Measurements from ENCODE around the gene CDCA5.

CDCA5 gene

DNA sequence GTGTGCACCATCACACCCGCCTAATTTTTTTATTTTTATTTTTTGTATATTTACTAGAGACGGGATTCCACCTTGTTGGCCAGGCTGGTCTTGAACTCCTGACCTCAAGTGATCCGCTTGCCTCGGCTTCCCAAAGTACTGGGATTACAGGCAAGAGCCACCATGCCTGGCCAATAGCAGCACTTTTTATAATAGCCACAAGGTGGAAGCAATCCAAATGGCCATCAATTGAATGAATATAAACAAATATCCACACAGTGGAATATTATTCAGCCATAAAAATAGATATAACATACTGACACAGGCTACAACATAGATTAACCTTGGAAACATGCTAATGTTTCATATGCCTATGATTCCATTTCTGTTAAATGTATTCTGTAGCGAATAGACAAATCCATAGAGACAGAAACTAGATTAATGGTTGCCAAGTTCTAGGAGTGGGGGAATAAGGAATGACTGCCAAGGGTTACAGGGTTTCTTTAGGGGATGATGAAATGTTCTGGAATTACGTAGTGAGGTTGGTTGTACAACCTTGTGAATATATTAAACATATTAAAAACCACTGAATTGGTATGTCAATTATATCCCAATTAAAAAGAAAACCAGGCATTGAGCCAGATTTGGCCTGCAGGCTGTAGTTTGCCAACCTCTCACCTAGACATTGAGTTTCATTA lies 17.0 kb upstream of the CDCA5 start:
- TF ChIP-seq YY1 (IDR thresholded peaks at IDR 0.05; ENCODE audit: insufficient read depth, insufficient read length) (no peak), SUZ12 (IDR thresholded peaks at IDR 0.05; ENCODE audit: extremely low read depth, insufficient read depth, insufficient read length) (no peak), ZNF274 (IDR thresholded peaks at IDR 0.05; ENCODE audit: low read depth, low read length) (no peak)
- Histone ChIP-seq H3K4me3 (ENCODE audit: insufficient read length, low read depth) (no peak overlapping the region), H3K9me3 (ENCODE audit: insufficient read depth, low read length) (no peaks in the 10 kb centered on the region), H3K4me1 (ENCODE audit: insufficient read depth, insufficient read length) (no peaks in the 10 kb centered on the region), H3K9ac (ENCODE audit: insufficient read length, low read depth) (no peak overlapping the region), H3K36me3 (ENCODE audit: insufficient read depth, insufficient read length, low read length) (peaks cover 45% of the 10 kb centered on the region), H3K27me3 (ENCODE audit: insufficient read depth, insufficient read length) (no peaks in the 10 kb centered on the region)
- no peak for DNase-seq (ENCODE audit: low read depth, low spot score)

DNA sequence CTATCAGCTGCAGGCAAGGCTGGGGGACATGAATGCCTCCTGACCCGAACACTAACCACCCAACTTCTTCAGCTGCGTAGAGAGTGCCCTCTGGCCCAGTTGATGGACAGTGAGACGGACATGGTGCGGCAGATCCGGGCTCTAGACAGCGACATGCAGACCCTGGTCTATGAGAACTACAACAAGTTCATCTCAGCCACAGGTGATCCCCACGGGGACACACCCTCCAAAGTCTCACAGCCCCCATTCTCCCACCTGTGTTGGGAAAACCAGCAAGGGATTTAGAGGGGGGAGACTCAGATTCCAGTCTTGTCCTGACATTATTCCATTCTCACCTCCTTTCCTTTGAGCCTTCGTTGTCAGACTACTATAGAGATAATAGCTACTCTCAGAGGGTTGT lies 13.1 kb upstream of the CDCA5 start:
- TF ChIP-seq YY1 (IDR thresholded peaks at IDR 0.05; ENCODE audit: insufficient read depth, insufficient read length) (no peak), SUZ12 (IDR thresholded peaks at IDR 0.05; ENCODE audit: extremely low read depth, insufficient read depth, insufficient read length) (no peak)
- H3K9me3 ChIP-seq (ENCODE audit: insufficient read depth, low read length): no peaks in the 10 kb centered on the region
- peak overlapping the region; percentile 71 for H3K9ac ChIP-seq (ENCODE audit: insufficient read length, low read depth)
- H3K36me3 ChIP-seq (ENCODE audit: insufficient read depth, insufficient read length, low read length): peaks cover 32% of the 10 kb centered on the region
- H3K4me3 ChIP-seq (ENCODE audit: insufficient read length, low read depth): peak overlapping the region; percentile 56
- no peaks in the 10 kb centered on the region for H3K27me3 ChIP-seq (ENCODE audit: insufficient read depth, insufficient read length)
- no peaks in the 10 kb centered on the region for H3K4me1 ChIP-seq (ENCODE audit: insufficient read depth, insufficient read length)
- no peak for DNase-seq (ENCODE audit: low read depth, low spot score)

DNA sequence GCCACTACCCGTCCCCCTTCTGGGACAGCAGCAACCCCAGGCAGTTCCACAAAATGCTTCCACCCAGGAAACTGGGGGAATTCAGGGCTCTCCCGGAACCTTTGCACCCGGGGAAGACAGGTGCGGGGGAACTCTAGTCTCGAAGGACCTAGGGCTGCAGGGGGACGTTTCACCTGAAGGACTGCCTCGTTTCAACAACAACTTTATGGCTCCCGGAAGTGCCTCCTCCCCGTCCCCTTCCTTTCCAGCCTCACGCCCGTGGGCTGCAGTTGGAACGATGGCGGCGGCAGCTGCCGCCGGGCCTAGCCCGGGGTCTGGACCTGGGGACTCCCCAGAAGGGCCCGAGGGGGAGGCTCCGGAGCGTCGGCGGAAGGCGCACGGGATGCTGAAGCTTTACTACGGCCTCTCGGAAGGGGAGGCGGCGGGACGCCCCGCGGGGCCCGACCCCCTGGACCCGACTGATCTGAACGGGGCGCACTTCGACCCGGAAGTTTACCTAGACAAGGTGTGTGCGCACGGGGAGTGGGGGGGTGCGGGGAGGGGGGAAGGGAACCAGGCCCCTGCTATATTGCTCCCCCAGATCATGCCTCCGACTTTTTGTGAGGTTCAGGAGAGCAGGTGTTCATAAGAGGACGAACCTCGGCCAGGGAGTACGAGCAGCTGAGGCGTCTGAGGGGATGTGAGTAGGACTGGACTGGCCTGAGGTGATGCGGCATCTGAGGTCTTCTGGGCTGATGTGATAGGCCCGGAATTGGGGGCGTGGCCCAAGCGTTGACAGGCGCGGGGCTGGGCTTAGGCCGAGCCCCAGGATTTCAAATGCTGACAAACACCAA lies 12.3 kb upstream of the CDCA5 start, which contains the start of gene VPS51:
VPS51 (plus strand) TSS at position 241 of the 833 bp plus-strand sequence; CDS start at position 278, 37 bp downstream.
- peak; percentile 87 for DNase-seq (ENCODE audit: low read depth, low spot score)
- TF ChIP-seq ZNF274 (IDR thresholded peaks at IDR 0.05; ENCODE audit: low read depth, low read length) (no peak), SUZ12 (IDR thresholded peaks at IDR 0.05; ENCODE audit: extremely low read depth, insufficient read depth, insufficient read length) (no peak), YY1 (IDR thresholded peaks at IDR 0.05; ENCODE audit: insufficient read depth, insufficient read length) (peak; percentile 74)
- Histone ChIP-seq H3K27me3 (ENCODE audit: insufficient read depth, insufficient read length) (no peaks in the 10 kb centered on the region), H3K36me3 (ENCODE audit: insufficient read depth, insufficient read length, low read length) (peaks cover 26% of the 10 kb centered on the region), H3K4me3 (ENCODE audit: insufficient read length, low read depth) (peak within 1 kb of the TSS; percentile 56), H3K9ac (ENCODE audit: insufficient read length, low read depth) (peak within 1 kb of the TSS; percentile 86), H3K4me1 (ENCODE audit: insufficient read depth, insufficient read length) (no peaks in the 10 kb centered on the region), H3K9me3 (ENCODE audit: insufficient read depth, low read length) (no peaks in the 10 kb centered on the region)

DNA sequence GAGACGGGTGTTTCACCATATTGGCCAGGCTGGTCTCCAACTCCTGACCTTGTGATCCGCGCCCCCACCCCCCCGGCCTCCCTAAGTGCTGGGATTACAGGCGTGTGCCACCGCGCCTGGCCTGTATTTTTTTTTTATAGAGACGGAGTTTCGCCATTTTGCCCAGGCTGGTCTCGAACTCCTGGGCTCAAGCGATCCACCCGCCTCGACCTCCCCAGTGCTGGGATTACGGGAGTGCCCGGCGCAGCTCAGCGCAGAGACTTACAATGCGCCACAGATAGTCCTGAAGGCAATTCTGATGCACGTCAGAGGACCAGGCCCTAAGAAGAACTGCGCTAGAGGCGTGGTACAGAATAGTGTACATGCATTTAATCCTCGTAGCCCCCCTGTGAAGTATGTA lies 11.6 kb upstream of the CDCA5 start:
- peaks cover 29% of the 10 kb centered on the region for H3K36me3 ChIP-seq (ENCODE audit: insufficient read depth, insufficient read length, low read length)
- H3K9ac ChIP-seq (ENCODE audit: insufficient read length, low read depth): peak overlapping the region; percentile 86
- peak overlapping the region; percentile 56 for H3K4me3 ChIP-seq (ENCODE audit: insufficient read length, low read depth)

DNA sequence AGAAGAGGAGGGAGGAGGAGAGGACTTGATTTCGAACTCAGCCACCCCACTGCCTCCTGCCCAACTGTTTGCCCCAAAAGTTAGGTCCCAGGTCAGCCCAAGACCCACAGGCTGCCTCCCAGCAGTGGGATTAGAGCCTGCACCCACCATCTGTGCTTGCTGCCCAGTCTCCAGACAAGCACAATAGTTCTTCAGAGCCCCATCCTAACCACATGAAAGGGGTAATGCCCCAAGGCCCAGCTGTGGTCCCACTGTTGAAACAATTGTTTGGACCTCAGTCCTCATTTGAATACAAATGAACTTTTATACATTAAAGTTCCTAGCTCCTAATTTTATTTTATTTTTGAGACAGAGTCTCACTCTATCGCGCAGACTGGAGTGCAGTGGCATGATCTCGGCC lies 6.8 kb upstream of the CDCA5 start:
- no peak overlapping the region for H3K9ac ChIP-seq (ENCODE audit: insufficient read length, low read depth)
- no peak for DNase-seq (ENCODE audit: low read depth, low spot score)
- TF ChIP-seq ZNF274 (IDR thresholded peaks at IDR 0.05; ENCODE audit: low read depth, low read length) (no peak), YY1 (IDR thresholded peaks at IDR 0.05; ENCODE audit: insufficient read depth, insufficient read length) (no peak), SUZ12 (IDR thresholded peaks at IDR 0.05; ENCODE audit: extremely low read depth, insufficient read depth, insufficient read length) (no peak)

More for the DNA sequence above, 11.6 kb upstream of the CDCA5 start:
- no peaks in the 10 kb centered on the region for H3K4me1 ChIP-seq (ENCODE audit: insufficient read depth, insufficient read length)
- TF ChIP-seq ZNF274 (IDR thresholded peaks at IDR 0.05; ENCODE audit: low read depth, low read length) (no peak), YY1 (IDR thresholded peaks at IDR 0.05; ENCODE audit: insufficient read depth, insufficient read length) (no peak), SUZ12 (IDR thresholded peaks at IDR 0.05; ENCODE audit: extremely low read depth, insufficient read depth, insufficient read length) (no peak)
- no peaks in the 10 kb centered on the region for H3K9me3 ChIP-seq (ENCODE audit: insufficient read depth, low read length)
- DNase-seq (ENCODE audit: low read depth, low spot score): no peak
- no peaks in the 10 kb centered on the region for H3K27me3 ChIP-seq (ENCODE audit: insufficient read depth, insufficient read length)

DNA sequence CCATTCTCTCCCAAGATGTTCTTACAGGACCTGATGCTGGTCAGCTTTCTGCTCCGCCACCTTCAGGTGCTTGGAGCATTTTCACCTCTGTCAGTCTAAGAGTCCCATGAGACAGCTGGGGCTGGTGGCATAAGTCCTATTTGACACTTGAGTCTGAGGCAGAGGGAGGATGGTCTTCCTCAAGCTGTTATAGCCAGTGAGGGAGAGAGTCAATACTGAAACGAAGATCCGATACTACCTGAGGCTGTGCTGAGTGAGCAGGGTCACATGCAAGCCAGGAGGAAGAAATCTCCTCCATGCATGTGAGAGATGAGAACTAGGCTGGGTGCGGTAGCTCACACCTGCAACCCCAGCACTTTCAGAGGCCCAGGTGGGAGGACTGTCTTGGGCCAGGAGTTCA lies 5.8 kb upstream of the CDCA5 start:
- no peak for DNase-seq (ENCODE audit: low read depth, low spot score)
- Histone ChIP-seq H3K36me3 (ENCODE audit: insufficient read depth, insufficient read length, low read length) (peaks cover 56% of the 10 kb centered on the region), H3K4me3 (ENCODE audit: insufficient read length, low read depth) (no peak overlapping the region), H3K27me3 (ENCODE audit: insufficient read depth, insufficient read length) (no peaks in the 10 kb centered on the region), H3K9ac (ENCODE audit: insufficient read length, low read depth) (no peak overlapping the region), H3K4me1 (ENCODE audit: insufficient read depth, insufficient read length) (no peaks in the 10 kb centered on the region), H3K9me3 (ENCODE audit: insufficient read depth, low read length) (no peaks in the 10 kb centered on the region)
- TF ChIP-seq ZNF274 (IDR thresholded peaks at IDR 0.05; ENCODE audit: low read depth, low read length): no peak
- no peak for TF ChIP-seq YY1 (IDR thresholded peaks at IDR 0.05; ENCODE audit: insufficient read depth, insufficient read length)
- no peak for TF ChIP-seq SUZ12 (IDR thresholded peaks at IDR 0.05; ENCODE audit: extremely low read depth, insufficient read depth, insufficient read length)

More for the DNA sequence above, 6.8 kb upstream of the CDCA5 start:
- Histone ChIP-seq H3K9me3 (ENCODE audit: insufficient read depth, low read length) (no peaks in the 10 kb centered on the region), H3K27me3 (ENCODE audit: insufficient read depth, insufficient read length) (no peaks in the 10 kb centered on the region), H3K4me3 (ENCODE audit: insufficient read length, low read depth) (no peak overlapping the region), H3K36me3 (ENCODE audit: insufficient read depth, insufficient read length, low read length) (peaks cover 48% of the 10 kb centered on the region), H3K4me1 (ENCODE audit: insufficient read depth, insufficient read length) (no peaks in the 10 kb centered on the region)

DNA sequence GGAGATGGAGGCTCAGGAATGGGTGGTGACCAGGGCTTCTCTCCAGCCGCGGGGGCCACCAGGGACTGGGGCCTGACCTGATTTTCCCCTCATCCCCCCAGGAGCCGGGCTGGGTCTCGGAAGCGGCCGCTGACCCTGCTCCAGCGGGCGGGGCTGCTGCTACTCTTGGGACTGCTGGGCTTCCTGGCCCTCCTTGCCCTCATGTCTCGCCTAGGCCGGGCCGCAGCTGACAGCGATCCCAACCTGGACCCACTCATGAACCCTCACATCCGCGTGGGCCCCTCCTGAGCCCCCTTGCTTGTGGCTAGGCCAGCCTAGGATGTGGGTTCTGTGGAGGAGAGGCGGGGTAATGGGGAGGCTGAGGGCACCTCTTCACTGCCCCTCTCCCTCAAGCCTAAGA lies 4.0 kb upstream of the CDCA5 start:
- TF ChIP-seq SUZ12 (IDR thresholded peaks at IDR 0.05; ENCODE audit: extremely low read depth, insufficient read depth, insufficient read length): no peak
- no peak for TF ChIP-seq YY1 (IDR thresholded peaks at IDR 0.05; ENCODE audit: insufficient read depth, insufficient read length)
- no peak for TF ChIP-seq ZNF274 (IDR thresholded peaks at IDR 0.05; ENCODE audit: low read depth, low read length)
- Histone ChIP-seq H3K9me3 (ENCODE audit: insufficient read depth, low read length) (no peaks in the 10 kb centered on the region), H3K4me3 (ENCODE audit: insufficient read length, low read depth) (no peak overlapping the region), H3K4me1 (ENCODE audit: insufficient read depth, insufficient read length) (no peaks in the 10 kb centered on the region), H3K36me3 (ENCODE audit: insufficient read depth, insufficient read length, low read length) (peaks cover 62% of the 10 kb centered on the region), H3K9ac (ENCODE audit: insufficient read length, low read depth) (no peak overlapping the region), H3K27me3 (ENCODE audit: insufficient read depth, insufficient read length) (no peaks in the 10 kb centered on the region)
- no peak for DNase-seq (ENCODE audit: low read depth, low spot score)

Data from NT2/D1 (cell line).